HG03571 (cell line): ENCODE results near the gene ZP1.

ENCODE experiments used
- ATAC-seq: cut with Tn5 transposase; IDR thresholded peaks from one replicate; pipeline ENCODE4 v1.9.1; 2021; ENCODE audit not compliant: unreplicated experiment

ZP1 gene

GRCh38 chr11:60921259-60921658 lies 53.9 kb downstream of the ZP1 start:
- ATAC-seq: no peak

GRCh38 chr11:60921777-60922335 lies 54.5 kb downstream of the ZP1 start:
- no peak for ATAC-seq

- ATAC-seq: no peak
These were observed 55.6 kb downstream of the ZP1 start for GRCh38 chr11:60922906-60923305.

GRCh38 chr11:60923326-60923725 lies 56.0 kb downstream of the ZP1 start:
- no peak for ATAC-seq

- no peak for ATAC-seq
These were observed 56.4 kb downstream of the ZP1 start for GRCh38 chr11:60923800-60924109.

GRCh38 chr11:60924110-60924905 lies 57.0 kb downstream of the ZP1 start, which contains the start of gene TMEM132A:
TMEM132A (plus strand) TSS chr11:60924460; CDS start chr11:60924634, 174 bp downstream.
- ATAC-seq: no peak
